Ramos (cell line): ENCODE data around the gene PSMD1.
"Not testable (repeated sequence)": the region's sequence is repeated elsewhere in the genome, so short reads cannot be mapped to it uniquely, and the experiment has no call there.

Experiments used
- in situ Hi-C: fragments of 300-500 bp; cut with MboI; formaldehyde crosslinking; loops from one replicate; pipeline ENCODE4 v1.14.3; 2022; ENCODE audit warnings: low sequenced_read_pairs; ENCODE audit not compliant: unreplicated experiment

PSMD1 gene

GRCh38 chr2:231056453-231057416, at the start of gene PSMD1:
Gene PSMD1 (plus strand): TSS chr2:231056867. CDS start chr2:231057026, 159 bp downstream.
- in situ Hi-C loops, result no loop called here

DNA sequence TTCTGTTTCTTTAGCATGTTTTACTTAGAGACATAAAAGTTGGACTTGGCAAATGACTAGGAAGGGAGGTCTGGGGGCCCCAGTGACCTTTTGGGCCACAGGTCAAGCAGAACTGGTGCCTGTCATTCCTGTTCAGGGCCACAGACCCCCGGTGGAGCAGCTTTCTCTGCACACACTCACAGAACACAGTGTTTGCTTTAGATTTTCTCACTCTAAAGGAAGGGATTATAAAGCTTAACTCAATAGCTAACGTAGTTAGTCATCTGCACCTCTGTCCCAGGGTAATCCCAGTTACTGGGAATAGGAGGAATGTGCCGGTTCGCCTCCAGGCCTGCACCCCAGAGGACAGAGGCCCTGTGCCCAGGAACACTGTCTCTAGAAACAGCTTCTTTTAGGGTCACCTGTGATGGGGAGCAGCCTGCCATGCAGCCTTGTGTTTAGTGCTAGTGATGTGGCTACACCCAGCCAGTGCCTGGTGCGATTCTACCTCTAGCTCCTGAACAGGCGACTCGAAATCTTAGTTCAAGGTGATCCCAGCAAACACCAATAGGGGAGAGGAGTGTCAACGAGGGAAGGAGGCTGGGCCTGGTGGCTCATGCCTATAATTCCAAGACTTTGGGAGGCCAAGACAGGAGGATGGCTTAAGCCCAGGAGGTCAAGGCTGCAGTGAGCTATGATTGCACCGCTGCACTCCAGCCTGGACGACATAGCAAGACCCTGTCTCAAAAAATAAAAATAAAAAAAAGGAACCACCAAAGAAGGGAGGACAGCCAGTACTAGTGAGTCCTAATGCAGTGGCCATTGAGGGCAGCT, 49.2 kb upstream of the PSMD1 start:
- in situ Hi-C loops, result no loop called here

- in situ Hi-C loops, result no loop called here
Measured at GRCh38 chr2:231008131-231008530, 48.5 kb upstream of the PSMD1 start.

DNA sequence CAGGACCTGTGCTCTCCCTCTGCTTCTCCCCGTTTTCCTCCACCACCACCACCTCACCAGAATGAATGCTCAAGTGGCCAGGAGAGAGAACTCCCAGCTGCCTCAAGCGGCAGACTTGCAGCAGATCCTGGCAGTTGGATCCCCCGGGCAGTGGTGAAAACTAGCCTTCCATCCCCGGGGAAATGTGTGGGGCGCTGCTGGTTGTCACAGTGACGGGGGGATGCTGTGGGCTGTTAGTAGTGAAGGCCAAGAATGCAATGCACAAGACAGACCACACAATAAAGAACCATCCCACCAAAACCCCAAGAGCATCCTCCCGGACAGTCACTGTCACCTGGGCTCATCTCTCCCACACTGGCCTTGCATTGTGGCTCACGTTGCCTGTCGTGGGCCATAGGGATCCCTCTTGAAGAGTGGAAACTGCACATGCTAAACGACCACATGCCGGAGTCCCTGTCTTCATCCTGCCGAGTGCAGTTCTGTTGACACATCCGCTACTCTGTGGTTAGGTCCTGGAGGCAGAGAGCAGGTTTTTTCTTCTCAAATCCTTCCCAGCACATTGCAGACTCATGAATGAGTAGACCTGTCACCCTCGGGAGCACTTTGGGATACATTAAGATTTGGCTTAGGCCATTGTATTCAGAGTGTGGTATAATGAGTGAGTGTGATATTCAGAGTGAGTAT, 47.3 kb upstream of the PSMD1 start:
- in situ Hi-C loops, result no loop called here

DNA sequence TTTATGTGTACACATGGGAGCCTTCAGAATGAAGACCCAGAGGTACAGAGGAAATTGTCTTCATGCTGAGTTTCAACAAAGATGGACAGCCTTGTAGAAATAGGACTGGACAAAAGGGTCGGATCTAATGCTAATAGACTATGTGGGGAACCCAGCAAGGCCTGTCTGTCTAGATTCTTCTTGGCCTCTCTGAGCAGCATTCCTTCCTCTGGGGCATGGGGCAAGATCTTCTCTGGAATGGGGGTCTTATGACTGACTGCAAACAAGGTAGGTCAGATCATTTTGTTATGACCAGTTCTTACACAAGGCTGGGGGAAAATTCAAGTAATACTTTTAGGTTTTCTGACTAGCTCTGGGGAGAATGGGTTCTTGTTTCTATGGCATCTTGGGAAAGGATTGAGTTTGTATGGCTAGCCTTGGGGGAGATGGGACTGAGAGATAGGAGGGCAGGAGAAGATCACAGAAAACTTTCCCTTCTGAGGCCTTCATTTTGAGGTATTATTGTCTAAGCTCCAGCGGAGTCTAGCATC, 46.4 kb upstream of the PSMD1 start:
- in situ Hi-C loops, result no loop called here

DNA sequence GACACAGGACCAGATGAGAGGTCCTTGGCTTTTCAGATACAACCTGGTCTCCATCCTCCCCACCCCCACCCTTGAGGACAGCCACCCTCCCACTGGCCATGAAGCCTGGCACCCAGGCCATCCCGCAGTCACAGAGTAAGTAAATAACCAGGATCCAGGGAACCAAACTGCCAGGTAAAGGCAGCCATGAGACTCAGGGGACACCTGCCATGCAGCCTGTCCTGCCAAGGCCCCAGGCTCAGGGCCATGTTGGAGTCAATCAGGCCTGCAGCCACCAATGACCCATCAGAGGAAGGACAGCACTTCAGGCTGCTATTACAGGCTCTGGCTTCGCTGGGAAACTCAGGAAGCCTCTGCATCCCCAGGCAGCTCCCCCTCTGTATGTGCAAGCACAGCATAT, 45.1 kb upstream of the PSMD1 start:
- in situ Hi-C loops, result no loop called here

DNA sequence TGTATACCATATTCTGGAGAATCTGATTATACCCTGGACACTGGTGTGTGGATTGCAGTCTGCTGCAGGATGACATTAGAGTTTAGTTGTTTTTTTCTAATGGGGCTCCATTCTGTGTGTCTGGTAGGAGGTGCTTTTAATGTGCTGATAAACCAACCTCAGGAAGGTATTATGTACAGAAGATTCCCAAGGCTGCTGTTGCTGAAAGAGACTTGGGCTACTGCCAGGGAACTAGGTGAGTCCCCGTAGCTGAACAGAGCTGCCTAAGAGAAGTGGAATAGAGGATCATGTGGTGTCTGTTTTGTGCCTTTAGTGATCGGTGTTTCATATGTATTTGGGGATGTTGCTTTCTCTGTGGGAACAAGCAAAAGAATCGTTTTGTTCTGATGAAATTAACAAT, 44.2 kb upstream of the PSMD1 start:
- in situ Hi-C loops, result no loop called here

- in situ Hi-C loops, result no loop called here
Measured at GRCh38 chr2:231013820-231014219, 42.8 kb upstream of the PSMD1 start.

DNA sequence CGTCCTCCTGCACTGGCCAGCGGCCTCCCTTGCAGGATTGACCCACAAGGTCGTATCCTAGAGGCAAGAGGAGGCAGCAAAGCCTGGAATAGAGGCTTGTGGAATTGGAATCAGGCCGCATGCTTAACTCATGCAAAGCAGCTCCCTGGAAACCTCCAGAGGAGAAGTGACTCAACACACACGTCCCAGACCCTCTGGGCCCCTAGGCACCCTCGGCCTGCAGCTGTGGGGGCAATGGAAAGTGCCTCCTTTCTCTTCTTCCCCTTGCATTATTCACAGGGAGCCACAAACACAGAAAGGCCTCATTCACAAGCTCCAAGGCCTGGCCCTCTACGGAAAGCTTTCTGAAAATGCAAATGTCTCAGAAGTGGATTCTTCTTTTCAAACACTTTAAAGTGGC, 41.2 kb upstream of the PSMD1 start:
- in situ Hi-C loops, result no loop called here

- in situ Hi-C loops, result no loop called here
Measured at GRCh38 chr2:231015926-231016325, 40.7 kb upstream of the PSMD1 start.

DNA sequence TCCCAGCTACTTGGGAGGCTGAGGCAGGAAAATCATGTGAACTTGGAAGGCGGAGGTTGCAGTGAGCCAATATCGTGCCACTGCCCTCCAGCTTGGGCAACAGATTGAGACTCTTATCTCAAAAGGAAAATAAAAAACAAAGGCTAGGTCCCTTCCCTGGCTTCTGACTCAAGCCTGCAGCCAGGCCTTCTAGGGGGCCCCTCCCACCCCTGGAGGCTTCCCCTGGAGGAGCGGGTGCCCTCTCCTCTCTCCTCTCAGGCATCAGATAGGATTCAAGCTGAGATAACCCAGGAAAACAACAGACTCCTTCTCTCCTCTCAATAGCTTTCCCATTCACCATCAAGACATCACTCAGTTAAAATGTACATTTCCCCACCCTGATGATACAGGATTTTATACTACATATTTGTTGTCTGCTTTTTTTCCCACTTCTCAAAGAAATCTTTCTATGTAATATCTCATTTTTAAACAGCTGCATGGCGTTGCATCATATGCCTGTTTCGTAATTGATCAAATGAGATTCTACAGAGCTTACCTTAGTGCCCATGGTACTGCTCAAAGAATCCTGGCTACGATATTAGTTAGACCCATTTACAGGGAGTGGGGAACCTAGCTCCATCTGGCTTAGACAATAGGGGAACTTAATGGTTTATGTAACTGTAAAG, 40.0 kb upstream of the PSMD1 start:
- in situ Hi-C loops, result no loop called here

DNA sequence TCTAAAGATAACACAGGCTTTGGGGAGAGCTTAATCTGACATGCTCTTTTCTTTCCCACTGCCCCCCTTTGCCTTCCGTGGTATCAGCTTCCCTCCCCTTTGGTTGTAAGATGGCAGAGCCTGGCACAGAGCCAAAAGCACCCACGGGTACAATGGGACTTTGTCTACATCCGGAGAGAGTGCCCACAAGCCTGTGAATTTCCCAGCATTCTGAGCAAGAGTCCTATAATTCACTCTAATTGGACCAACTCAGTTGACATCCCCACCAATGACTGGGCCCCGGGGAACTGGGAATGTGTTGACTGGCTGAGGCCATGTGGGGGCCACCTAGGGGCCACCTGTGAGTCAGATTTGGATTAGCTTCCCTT, 39.5 kb upstream of the PSMD1 start:
- in situ Hi-C loops, result no loop called here

- in situ Hi-C loops, result no loop called here
Measured at GRCh38 chr2:231018184-231018583, 38.5 kb upstream of the PSMD1 start.

GRCh38 chr2:231025059-231025458, 31.6 kb upstream of the PSMD1 start:
- in situ Hi-C loops, result not testable (repeated sequence)

GRCh38 chr2:231028889-231029288, 27.8 kb upstream of the PSMD1 start:
- in situ Hi-C loops, result no loop called here

- in situ Hi-C loops, result no loop called here
Measured at GRCh38 chr2:231029563-231029962, 27.1 kb upstream of the PSMD1 start.

DNA sequence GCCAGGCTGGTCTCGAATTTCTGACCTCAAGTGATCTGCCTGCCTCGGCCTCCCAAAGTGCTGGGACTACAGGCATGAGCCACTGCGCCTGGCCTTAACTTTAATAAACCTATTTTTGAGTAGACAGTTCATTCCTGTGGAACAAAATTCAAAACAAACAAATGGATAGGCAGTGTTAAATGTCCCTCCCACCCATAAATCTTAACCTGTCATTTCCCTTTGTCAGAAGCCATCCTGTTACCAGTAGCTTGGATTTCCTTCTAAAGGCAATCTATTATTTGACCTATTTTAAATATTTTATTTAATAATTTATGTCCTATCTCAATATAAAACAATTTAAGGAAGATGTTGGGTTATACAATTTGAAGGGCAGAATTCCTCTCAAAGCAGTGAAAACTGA, 25.9 kb upstream of the PSMD1 start:
- in situ Hi-C loops, result no loop called here

DNA sequence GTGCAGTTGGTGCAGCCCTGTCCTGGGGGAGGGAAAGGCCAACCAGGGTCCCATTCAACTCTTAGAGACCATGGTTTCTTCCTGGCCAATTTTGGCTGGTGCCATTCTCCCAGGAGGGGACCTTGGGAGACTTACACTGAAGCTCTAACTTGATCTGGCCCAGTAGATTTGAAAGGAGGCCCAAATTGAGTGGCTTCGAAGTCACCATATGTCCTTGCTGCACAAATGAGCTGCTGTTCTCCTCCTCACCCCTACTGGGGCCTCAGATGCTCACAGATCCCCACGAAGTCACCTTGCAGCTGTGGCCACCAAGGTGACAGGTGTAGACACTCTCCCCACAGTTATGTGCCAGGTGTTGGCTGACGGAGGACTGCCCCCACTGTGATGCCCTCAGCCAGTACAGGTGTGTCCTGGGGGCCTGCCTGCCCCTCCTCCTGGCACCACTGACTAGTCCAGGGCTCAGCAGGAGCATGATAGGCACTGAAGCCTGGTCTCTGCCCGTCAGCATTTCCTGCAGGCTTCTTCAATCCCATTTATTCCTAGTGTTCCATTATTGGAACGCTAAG, 24.0 kb upstream of the PSMD1 start:
- in situ Hi-C loops, result no loop called here
